Keratinocyte (primary cell): ENCODE data around the gene ESM1. TPM values are rescaled to one million over a fixed set of nuclear protein-coding genes. Genes with fewer than 3 reads are reported as not detected.

Experiments
- DNase-seq: peaks from one replicate; pipeline ENCODE4 v3.0.0-alpha.2; 2011; ENCODE audit warnings: low read depth, missing footprints, low spot score
- FAIRE-seq: peaks from 2 replicates; lab custom pipeline; 2011; peaks lifted over from hg19 to GRCh38; lab: Jason Lieb, UNC
- H2AFZ ChIP-seq: 2 replicates; pipeline ENCODE4 v1.6.0; 2012; ENCODE audit warnings: low read length, control low read depth, inconsistent platforms; ENCODE audit not compliant: control insufficient read depth
- H3K27ac ChIP-seq: 2 replicates; pipeline ENCODE4 v1.5.1; 2011; ENCODE audit warnings: low read length; ENCODE audit not compliant: control insufficient read depth, insufficient read depth
- H3K27me3 ChIP-seq: 3 replicates; pipeline ENCODE4 v1.6.0; 2011; ENCODE audit warnings: low read length; ENCODE audit not compliant: control insufficient read depth, insufficient read depth; ENCODE audit errors: extremely low read depth
- H3K36me3 ChIP-seq, 2 experiments: 2 replicates in 1 of 2; 3 replicates in 1 of 2; pipeline ENCODE4 v1.5.1; 2011; ENCODE audit warnings: low read length in 2 of 2, mild to moderate bottlenecking in 1 of 2; ENCODE audit not compliant: control insufficient read depth in 2 of 2, insufficient read depth in 2 of 2; ENCODE audit errors: extremely low read depth in 1 of 2
- H3K4me1 ChIP-seq: 3 replicates; pipeline ENCODE4 v1.5.1; 2011; ENCODE audit warnings: low read length; ENCODE audit not compliant: control insufficient read depth, insufficient read depth; ENCODE audit errors: extremely low read depth
- H3K4me2 ChIP-seq: 3 replicates; pipeline ENCODE4 v1.6.0; 2011; ENCODE audit warnings: low read depth, low read length; ENCODE audit not compliant: control insufficient read depth, insufficient read depth; ENCODE audit errors: extremely low read depth
- H3K4me3 ChIP-seq, 3 experiments: fragments of 200-600 bp in 1 of 3; sonication (generic) in 1 of 3; 2 replicates in 2 of 3; 3 replicates in 1 of 3; pipeline ENCODE4 v1.5.1; 2011 to 2016; ENCODE audit warnings: low read length in 3 of 3, mild to moderate bottlenecking in 3 of 3, control low read depth in 2 of 3, inconsistent platforms in 1 of 3, low read depth in 1 of 3, mixed read lengths in 1 of 3, mixed run types in 1 of 3, moderate library complexity in 1 of 3; ENCODE audit not compliant: control insufficient read depth in 2 of 3, insufficient read depth in 2 of 3; ENCODE audit errors: extremely low read depth in 1 of 3
- H3K79me2 ChIP-seq: 2 replicates; pipeline ENCODE4 v1.6.0; 2012; ENCODE audit warnings: low read length; ENCODE audit not compliant: control insufficient read depth, insufficient read depth
- H3K9ac ChIP-seq: 3 replicates; pipeline ENCODE4 v1.6.0; 2011; ENCODE audit warnings: low read length; ENCODE audit not compliant: control insufficient read depth, insufficient read depth; ENCODE audit errors: extremely low read depth
- H3K9me1 ChIP-seq: 3 replicates; pipeline ENCODE4 v1.6.0; 2011; ENCODE audit warnings: low read length; ENCODE audit not compliant: control insufficient read depth, insufficient read depth; ENCODE audit errors: extremely low read depth
- H3K9me3 ChIP-seq: 2 replicates; pipeline ENCODE4 v1.5.1; 2012; ENCODE audit warnings: low read depth, low read length; ENCODE audit not compliant: control insufficient read depth
- H4K20me1 ChIP-seq: 3 replicates; pipeline ENCODE4 v1.6.0; 2011; ENCODE audit warnings: low read length; ENCODE audit not compliant: control insufficient read depth, insufficient read depth; ENCODE audit errors: extremely low read depth
- CTCF ChIP-seq, 3 experiments: IDR thresholded peaks in 1 of 3; conservative IDR thresholded peaks in 1 of 3; optimal IDR thresholded peaks in 1 of 3; 2 replicates in 2 of 3; 3 replicates in 1 of 3; pipeline versions ENCODE3 to v1.5.1; 2011; ENCODE audit warnings: low read length in 3 of 3, mild to moderate bottlenecking in 3 of 3, moderate library complexity in 2 of 3, control low read depth in 1 of 3, inconsistent platforms in 1 of 3; ENCODE audit not compliant: insufficient read depth in 2 of 3; ENCODE audit errors: extremely low read depth in 1 of 3
- EZH2 ChIP-seq: IDR thresholded peaks from one replicate; pipeline ENCODE4 v1.6.1; 2012; ENCODE audit warnings: inconsistent platforms, mild to moderate bottlenecking, low read length, moderate library complexity
- dilution Hi-C: fragments of 300-500 bp; cut with MboI; formaldehyde crosslinking; loops from one replicate; pipeline ENCODE4 v1.7.0; 2020; ENCODE audit warnings: low sequenced_read_pairs; ENCODE audit not compliant: extremely low pct_ligation_motif_present
- polyA plus RNA-seq, 5 experiments: library from polyadenylated mRNA; depleted of rRNA in 3 of 5; stranded (reverse) in 3 of 5; stranded (forward) in 1 of 5; unstranded in 1 of 5; fragments of >200 nt; gene quantifications; 1 replicate in 1 of 5; 2 replicates in 3 of 5; 3 replicates in 1 of 5; pipeline versions ENCODE4 v1.2.1 to v1.2.3, GENCODE V29; 2011 to 2012; ENCODE audit warnings: missing spikeins in 2 of 5, low read depth in 1 of 5, low replicate concordance in 1 of 5

Gene ESM1
- polyA plus RNA-seq, 1 donor (not counting 4 experiments of a cell fraction or from before 2014, with no cell fraction given) = 0.07 TPM

DNA sequence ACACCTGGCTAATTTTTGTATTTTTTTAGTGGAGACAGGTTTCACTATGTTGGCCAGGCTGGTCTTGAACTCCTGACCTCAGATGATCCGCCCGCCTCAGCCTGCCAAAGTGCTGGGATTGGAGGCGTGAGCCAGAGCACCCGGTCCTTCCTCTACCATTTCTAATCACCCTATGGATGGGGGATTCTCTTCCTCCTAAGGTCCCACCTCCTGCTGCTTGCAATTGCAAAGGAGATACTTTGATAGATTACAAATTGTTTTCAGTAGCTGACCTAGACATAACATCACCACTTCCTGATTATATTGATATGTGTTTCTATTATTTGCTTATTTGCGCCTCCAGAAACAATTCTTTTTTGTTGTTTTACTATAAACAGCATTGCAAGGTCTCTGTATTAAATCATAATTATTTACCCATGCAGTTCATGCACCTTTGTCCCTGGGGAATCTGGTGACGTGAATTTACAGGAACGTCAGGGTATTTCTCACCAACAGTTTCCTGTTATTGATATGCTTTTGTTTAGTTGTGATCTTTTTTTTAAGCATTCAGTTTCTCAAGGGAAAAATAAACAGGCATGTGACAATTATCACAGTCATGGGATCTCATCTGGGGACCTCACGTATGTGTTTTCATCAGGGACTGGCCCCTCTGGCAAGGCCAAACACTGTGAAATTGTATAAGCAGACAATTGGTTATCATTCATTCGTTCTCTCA lies 43.2 kb downstream of the ESM1 start:
- Histone ChIP-seq H4K20me1 (no peaks in the 10 kb centered on the region), H3K9me3 (no peaks in the 10 kb centered on the region), H3K9ac (no peak overlapping the region), H3K4me2 (no peak overlapping the region), H3K9me1 (no peaks in the 10 kb centered on the region), H3K79me2 (no peaks in the 10 kb centered on the region), H3K4me3 (no peak overlapping the region), H3K27ac (no peak overlapping the region), H2AFZ (no peak overlapping the region), H3K4me1 (no peaks in the 10 kb centered on the region), H3K27me3 (no peaks in the 10 kb centered on the region), H3K36me3 (no peaks in the 10 kb centered on the region)
- FAIRE-seq (no peak), DNase-seq (no peak)
- TF ChIP-seq EZH2 (no peak), CTCF (optimal IDR thresholded peaks at IDR 0.05 in 1 of 3, IDR thresholded peaks at IDR 0.05 in 1 of 3, conservative IDR thresholded peaks at IDR 0.05 in 1 of 3; ENCODE audit: extremely low read depth in 1 of 3, insufficient read depth in 2 of 3, low read length in 3 of 3) (no peak)
- dilution Hi-C loops = loop anchor here (25.0 kb wide), 1 partner anchor 195 kb away; no protein-coding TSS in a partner anchor

- FAIRE-seq (no peak), DNase-seq (no peak)
- Histone ChIP-seq H3K9me3 (no peaks in the 10 kb centered on the region), H3K4me2 (no peak overlapping the region), H4K20me1 (no peaks in the 10 kb centered on the region), H3K27me3 (peaks cover 14% of the 10 kb centered on the region), H3K9ac (no peak overlapping the region), H3K36me3 (no peaks in the 10 kb centered on the region), H2AFZ (no peak overlapping the region), H3K4me3 (no peak overlapping the region), H3K9me1 (no peaks in the 10 kb centered on the region), H3K27ac (no peak overlapping the region), H3K79me2 (no peaks in the 10 kb centered on the region), H3K4me1 (no peaks in the 10 kb centered on the region)
- TF ChIP-seq EZH2 = no peak
- TF ChIP-seq CTCF (optimal IDR thresholded peaks at IDR 0.05 in 1 of 3, IDR thresholded peaks at IDR 0.05 in 1 of 3, conservative IDR thresholded peaks at IDR 0.05 in 1 of 3; ENCODE audit: extremely low read depth in 1 of 3, insufficient read depth in 2 of 3, low read length in 3 of 3) = no peak
- dilution Hi-C loops = loop anchor here (25.0 kb wide), 1 partner anchor 201 kb away; no protein-coding TSS in a partner anchor
These were observed 49.2 kb downstream of the ESM1 start for GRCh38 chr5:54936201-54936600.
